Measurements from ENCODE around the gene BIRC6. TPM values are rescaled to one million over a fixed set of nuclear protein-coding genes. Genes with fewer than 3 reads are reported as not detected.

Gene BIRC6
- total and polyA plus RNA-seq, 8 donors = 12.4 to 58.3 (median 46.7) TPM

GRCh38 chr2:32386739-32387138 lies 29.9 kb downstream of the BIRC6 start:
- no peaks in the 10 kb centered on the region for H3K4me1 ChIP-seq
- TF ChIP-seq CTCF (IDR thresholded peaks at IDR 0.05) = no peak
- H3K36me3 ChIP-seq = peaks cover 0 to 17% (median 0%) of the 10 kb centered on the region in 3 donors
- intact Hi-C loops (cut with DNase I) = no loop called here
- no peak overlapping the region for H3K27ac ChIP-seq
- 95 to 96% methylated on average over 2 of the region's 2 CpGs for WGBS, 2 donors
- no peaks in the 10 kb centered on the region for H3K9me3 ChIP-seq
- DNase-seq (no peak), FAIRE-seq (no peak), ATAC-seq (no peak)
- H3K4me3 ChIP-seq = no peak overlapping the region
- no peaks in the 10 kb centered on the region for H3K27me3 ChIP-seq

GRCh38 chr2:32399221-32399620 lies 42.4 kb downstream of the BIRC6 start:
- Histone ChIP-seq H3K4me3 (no peak overlapping the region), H3K27ac (no peak overlapping the region), H3K36me3 (peaks cover 0 to 28% (median 5%) of the 10 kb centered on the region in 3 donors), H3K4me1 (peaks cover 0 to 8% (median 0%) of the 10 kb centered on the region in 3 donors), H3K27me3 (no peaks in the 10 kb centered on the region), H3K9me3 (no peaks in the 10 kb centered on the region)
- DNase-seq = no peak
- intact Hi-C loops (cut with DNase I) = no loop called here
- WGBS, 2 donors = 98 to 99% methylated on average over 5 of the region's 5 CpGs
- no peak for ATAC-seq
- no peak for TF ChIP-seq CTCF (IDR thresholded peaks at IDR 0.05)
- FAIRE-seq = no peak

- H3K4me1 ChIP-seq = peaks cover 0 to 8% (median 0%) of the 10 kb centered on the region in 3 donors
- intact Hi-C loops (cut with DNase I) = no loop called here
- FAIRE-seq = no peak
- no peak overlapping the region for H3K4me3 ChIP-seq
- no peak for ATAC-seq
- no peak overlapping the region for H3K27ac ChIP-seq
- no peaks in the 10 kb centered on the region for H3K27me3 ChIP-seq
- no peak for DNase-seq
- no peaks in the 10 kb centered on the region for H3K9me3 ChIP-seq
- H3K36me3 ChIP-seq = peaks cover 0 to 12% (median 0%) of the 10 kb centered on the region in 3 donors
- no peak for TF ChIP-seq CTCF (IDR thresholded peaks at IDR 0.05)
Measured at GRCh38 chr2:32402091-32402490, 45.3 kb downstream of the BIRC6 start.

- H3K27me3 ChIP-seq = no peaks in the 10 kb centered on the region
- no peaks in the 10 kb centered on the region for H3K9me3 ChIP-seq
- WGBS, 2 donors = 87 to 91% methylated on average over 5 of the region's 5 CpGs
- H3K36me3 ChIP-seq = peaks cover 0 to 12% (median 0%) of the 10 kb centered on the region in 3 donors
- FAIRE-seq (no peak), ATAC-seq (no peak), DNase-seq (no peak)
- no peak overlapping the region for H3K4me3 ChIP-seq
- H3K27ac ChIP-seq = no peak overlapping the region
- intact Hi-C loops (cut with DNase I) = no loop called here
- no peak for TF ChIP-seq CTCF (IDR thresholded peaks at IDR 0.05)
- peaks cover 0 to 8% (median 0%) of the 10 kb centered on the region in 3 donors for H3K4me1 ChIP-seq
Measured at GRCh38 chr2:32403782-32404181, 47.0 kb downstream of the BIRC6 start.

GRCh38 chr2:32404691-32405090 lies 47.9 kb downstream of the BIRC6 start:
- Histone ChIP-seq H3K27me3 (no peaks in the 10 kb centered on the region), H3K4me3 (no peak overlapping the region), H3K9me3 (no peaks in the 10 kb centered on the region), H3K36me3 (peaks cover 0 to 12% (median 0%) of the 10 kb centered on the region in 3 donors), H3K4me1 (peaks cover 0 to 8% (median 0%) of the 10 kb centered on the region in 3 donors), H3K27ac (no peak overlapping the region)
- ATAC-seq (no peak), DNase-seq (no peak), FAIRE-seq (no peak)
- no peak for TF ChIP-seq CTCF (IDR thresholded peaks at IDR 0.05)
- intact Hi-C loops (cut with DNase I) = no loop called here
- 93 to 97% methylated on average over 3 of the region's 3 CpGs for WGBS, 2 donors
